ENCODE data around the gene KLF11. TPM values are rescaled to one million over a fixed set of nuclear protein-coding genes. Genes with fewer than 3 reads are reported as not detected.

KLF11 gene
- total and polyA plus RNA-seq, 2 of the 8 experiments (the other 6 are each of a cell fraction or from before 2014, with no cell fraction given), result 6.4 to 10.1 TPM

GRCh38 chr2:10085668-10086059 lies 42.3 kb downstream of the KLF11 start:
- POLR2A ChIA-PET (ENCODE audit: partially characterized antibody), result interaction anchor here (0.7 to 1.6 kb wide), 6 partner anchors 10 to 50 kb away, joined by 3 to 4 read pairs (median 3); no protein-coding TSS in a partner anchor
- no peak for FAIRE-seq

More at GRCh38 chr2:10085668-10086059, 42.3 kb downstream of the KLF11 start:
- Histone ChIP-seq H2AFZ (ENCODE audit: low read length) (no peak overlapping the region), H3K9me3 (ENCODE audit: insufficient read depth in 2 of 2, low read depth in 1 of 2, low read length in 1 of 2) (no peaks in the 10 kb centered on the region), H3K23ac (ENCODE audit: insufficient read length) (no peak overlapping the region), H3K18ac (ENCODE audit: extremely low read depth, low read length) (no peak overlapping the region), H3K4me1 (replicated peaks in 1 of 4; ENCODE audit: control insufficient read depth in 3 of 4, insufficient read depth in 4 of 4, low read length in 3 of 4) (peaks cover 0 to 3% (median 2%) of the 10 kb centered on the region in 4 experiments; a peak in 1 of 7 replicates), H2BK15ac (ENCODE audit: low read length) (no peak overlapping the region), H3K23me2 (ENCODE audit: low read depth, low read length) (peaks cover 3% of the 10 kb centered on the region; the same call in 1 of the 2 replicates), H3K4ac (replicated peaks; ENCODE audit: insufficient read length, low read depth, low read length) (no peak overlapping the region), H3K27ac (ENCODE audit: low read depth, low read length) (no peak overlapping the region), H4K20me1 (replicated peaks in 1 of 2; ENCODE audit: control insufficient read depth in 1 of 2, insufficient read depth in 2 of 2, low read length in 2 of 2) (no peaks in the 10 kb centered on the region), H2BK120ac (replicated peaks; ENCODE audit: low read depth, low read length) (no peak overlapping the region), H2BK5ac (ENCODE audit: low read depth, low read length) (no peak overlapping the region), H3K36me3 (ENCODE audit: control insufficient read depth in 2 of 4, insufficient read depth in 4 of 4, low read length in 3 of 4) (no peaks in the 10 kb centered on the region), H3K4me2 (ENCODE audit: insufficient read depth in 1 of 2, low read depth in 2 of 2, low read length in 2 of 2) (no peak overlapping the region), H3K27me3 (replicated peaks in 1 of 4; ENCODE audit: control insufficient read depth in 3 of 4, extremely low read depth in 1 of 4, insufficient read depth in 3 of 4, low read length in 3 of 4) (peaks cover 2 to 8% (median 5%) of the 10 kb centered on the region in 4 experiments), H3K14ac (ENCODE audit: insufficient read length) (no peak overlapping the region), H4K5ac (ENCODE audit: insufficient read length, low read depth, low read length) (no peak overlapping the region), H3K79me1 (ENCODE audit: low read depth, low read length) (no peaks in the 10 kb centered on the region), H3K4me3 (ENCODE audit: extremely low read depth in 1 of 4, insufficient read depth in 2 of 4, low read depth in 3 of 4, low read length in 4 of 4) (no peak overlapping the region), H3K79me2 (ENCODE audit: control insufficient read depth in 1 of 2, insufficient read depth in 2 of 2, low read length in 2 of 2) (no peaks in the 10 kb centered on the region), H4K91ac (replicated peaks; ENCODE audit: insufficient read length, low read length) (no peak overlapping the region), H2BK20ac (ENCODE audit: low read length) (no peak overlapping the region), H3K56ac (replicated peaks; ENCODE audit: insufficient read length, low read depth, low read length) (no peak overlapping the region), H4K8ac (ENCODE audit: extremely low read depth, insufficient read depth, low read length) (peak overlapping the region; percentile 79; the same call in 1 of the 2 replicates), H3K9ac (replicated peaks in 1 of 4; ENCODE audit: extremely low read depth in 1 of 4, low read depth in 3 of 4, low read length in 3 of 4) (no peak overlapping the region), H2BK12ac (ENCODE audit: low read depth, low read length) (no peak overlapping the region), H2AK5ac (ENCODE audit: low read depth, low read length) (no peak overlapping the region)
- WGBS, 2 experiments (ENCODE audit: extremely low coverage in 1 of 2, insufficient coverage in 1 of 2, insufficient read length in 1 of 2, insufficient replicate concordance in 2 of 2, low coverage in 1 of 2, low lambda C conversion rate in 2 of 2, missing lambda C conversion rate in 1 of 2), result 94% methylated on average over 11 of the region's 11 CpGs; no CpG with 5 or more reads in 1 of the 2 experiments
- TF ChIP-seq SUZ12 (IDR thresholded peaks at IDR 0.05; ENCODE audit: low read length) (no peak), ASH2L (IDR thresholded peaks at IDR 0.05; ENCODE audit: low read length) (no peak), MAFK (IDR thresholded peaks at IDR 0.05; ENCODE audit: low read depth, low read length) (no peak), CBX5 (IDR thresholded peaks at IDR 0.05; ENCODE audit: low read depth, low read length) (no peak), CTBP2 (IDR thresholded peaks at IDR 0.05; ENCODE audit: borderline replicate concordance, insufficient read depth, insufficient read length, low read length) (no peak), MAX (IDR thresholded peaks at IDR 0.05) (no peak), EZH2 (IDR thresholded peaks at IDR 0.05; ENCODE audit: low read depth, low read length, severe bottlenecking) (no peak), GTF2F1 (IDR thresholded peaks at IDR 0.05; ENCODE audit: borderline replicate concordance, low read depth, low read length) (no peak), KDM1A (IDR thresholded peaks at IDR 0.05; ENCODE audit: borderline replicate concordance, low read length) (no peak), USF2 (IDR thresholded peaks at IDR 0.05; ENCODE audit: low read length) (no peak), SIRT6 (IDR thresholded peaks at IDR 0.05; ENCODE audit: low read length) (no peak)
- CTCF ChIA-PET (ENCODE audit: partially characterized antibody), result interaction anchor here (1.0 to 24.1 kb wide), 10 partner anchors 8 to 316 kb away, joined by 3 to 429 read pairs (median 4); partner anchors contain the start of gene CYS1
- no peak for DNase-seq (ENCODE audit: low read depth in 1 of 2, low spot score in 2 of 2)
